ACC112 (cell line): ENCODE data around the gene SH3BGR.
"Not testable (repeated sequence)": the region's sequence is repeated elsewhere in the genome, so short reads cannot be mapped to it uniquely, and the experiment has no call there.

Experiments
- H2AFZ ChIP-seq: fragments of 200-600 bp; sonication (generic); one replicate; pipeline ENCODE4 v1.6.0; 2017; ENCODE audit warnings: antibody characterized with exemption, low read length; ENCODE audit not compliant: unreplicated experiment
- H3K27ac ChIP-seq: fragments of 200-600 bp; sonication (generic); 2 replicates; pipeline ENCODE4 v1.5.1; 2014; ENCODE audit warnings: low read depth, mild to moderate bottlenecking, antibody characterized with exemption, low read length, moderate library complexity
- H3K27me3 ChIP-seq: fragments of 200-600 bp; sonication (generic); 2 replicates; pipeline ENCODE4 v1.6.1; 2014; ENCODE audit warnings: mild to moderate bottlenecking, antibody characterized with exemption, low read length, moderate library complexity, mixed read lengths; ENCODE audit not compliant: insufficient read depth
- H3K36me3 ChIP-seq: fragments of 200-600 bp; sonication (generic); 2 replicates; pipeline ENCODE4 v1.6.1; 2016; ENCODE audit warnings: mild to moderate bottlenecking, antibody characterized with exemption, low read length, moderate library complexity, mixed read lengths; ENCODE audit not compliant: insufficient read depth
- H3K4me1 ChIP-seq: fragments of 200-600 bp; sonication (generic); one replicate; pipeline ENCODE4 v1.6.1; 2016; ENCODE audit warnings: low read length, mixed read lengths; ENCODE audit not compliant: insufficient read depth, unreplicated experiment, control insufficient read depth
- H3K4me3 ChIP-seq: fragments of 200-600 bp; sonication (generic); 2 replicates; pipeline ENCODE4 v1.5.1; 2014; ENCODE audit warnings: mild to moderate bottlenecking, low read depth, low read length
- H3K79me2 ChIP-seq: fragments of 200-600 bp; sonication (generic); one replicate; pipeline ENCODE4 v1.6.0; 2016; ENCODE audit warnings: low read length; ENCODE audit not compliant: control insufficient read depth, unreplicated experiment, insufficient read depth

The SH3BGR gene

DNA sequence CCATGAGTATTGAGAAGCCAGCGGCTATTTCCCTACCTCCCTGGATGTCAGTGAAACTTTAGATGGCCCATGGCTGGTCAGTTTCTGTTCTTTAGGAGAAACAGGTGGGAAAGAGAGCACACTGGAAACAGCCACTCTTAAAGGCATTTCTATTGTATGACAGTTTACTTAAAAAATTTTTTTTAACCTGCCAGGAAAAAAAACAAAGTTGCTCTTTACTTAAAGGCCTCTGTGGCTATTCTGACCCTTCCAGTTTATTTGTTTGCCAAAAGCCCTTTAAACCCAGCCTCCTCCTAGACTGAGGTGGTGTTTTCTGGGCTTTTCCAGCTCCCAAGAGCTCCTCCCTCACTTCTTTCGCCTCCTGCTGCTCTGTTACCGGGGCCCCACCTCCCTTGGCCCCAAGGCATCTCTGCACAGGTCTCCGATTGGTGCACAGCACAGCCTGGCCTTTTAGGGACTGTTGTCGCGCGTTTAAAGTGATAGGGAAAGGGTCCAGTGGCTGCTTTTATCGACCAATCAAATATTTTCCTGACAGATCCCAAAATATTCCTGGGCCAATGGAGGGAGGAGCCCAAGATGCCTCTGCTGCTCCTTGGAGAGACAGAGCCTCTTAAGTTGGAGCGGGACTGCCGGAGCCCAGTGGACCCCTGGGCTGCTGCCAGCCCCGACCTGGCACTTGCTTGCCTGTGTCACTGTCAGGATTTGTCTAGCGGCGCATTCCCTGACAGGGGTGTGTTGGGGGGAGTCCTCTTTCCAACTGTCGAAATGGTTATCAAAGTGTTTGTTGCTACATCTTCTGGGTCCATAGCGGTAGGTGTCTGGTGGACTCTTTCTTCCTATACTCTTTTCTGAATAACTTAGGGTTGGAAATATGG, at the start of gene SH3BGR:
TSS of gene SH3BGR (plus strand) at position 639 of the 875 bp plus-strand sequence. CDS start at position 766, 127 bp downstream.
- Histone ChIP-seq H2AFZ (no peak within 1 kb of the TSS), H3K27ac (no peak within 1 kb of the TSS), H3K4me1 (no peaks in the 10 kb centered on the region)

DNA sequence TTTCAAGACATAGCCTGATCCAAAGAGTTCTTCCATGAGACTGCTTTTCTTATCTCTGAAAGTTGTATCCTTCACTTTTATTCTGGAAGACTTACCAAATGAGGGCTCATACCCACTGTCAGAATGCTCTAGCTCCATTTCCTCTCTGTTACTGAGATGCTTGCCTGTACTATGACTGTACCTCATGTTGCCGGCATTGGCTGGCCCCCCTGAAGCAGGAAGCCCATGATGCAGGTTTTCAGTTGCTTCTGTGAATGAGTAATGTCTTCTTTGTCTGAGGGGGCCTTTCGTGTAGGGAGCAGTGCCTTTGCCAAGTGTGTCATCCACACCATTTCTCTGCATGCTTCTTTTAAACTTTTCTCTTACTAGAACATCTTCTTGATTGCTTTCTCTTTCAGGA, 45.7 kb upstream of the SH3BGR start:
- H3K27me3 ChIP-seq, result no peaks in the 10 kb centered on the region
- peaks cover 11% of the 10 kb centered on the region for H3K36me3 ChIP-seq
- H2AFZ ChIP-seq, result no peak overlapping the region

More for the DNA sequence above, at the start of gene SH3BGR:
- Histone ChIP-seq H3K27me3 (no peaks in the 10 kb centered on the region), H3K79me2 (no peaks in the 10 kb centered on the region), H3K4me3 (peak within 1 kb of the TSS; percentile 3; the same call in 1 of the 2 replicates), H3K36me3 (no peaks in the 10 kb centered on the region)

DNA sequence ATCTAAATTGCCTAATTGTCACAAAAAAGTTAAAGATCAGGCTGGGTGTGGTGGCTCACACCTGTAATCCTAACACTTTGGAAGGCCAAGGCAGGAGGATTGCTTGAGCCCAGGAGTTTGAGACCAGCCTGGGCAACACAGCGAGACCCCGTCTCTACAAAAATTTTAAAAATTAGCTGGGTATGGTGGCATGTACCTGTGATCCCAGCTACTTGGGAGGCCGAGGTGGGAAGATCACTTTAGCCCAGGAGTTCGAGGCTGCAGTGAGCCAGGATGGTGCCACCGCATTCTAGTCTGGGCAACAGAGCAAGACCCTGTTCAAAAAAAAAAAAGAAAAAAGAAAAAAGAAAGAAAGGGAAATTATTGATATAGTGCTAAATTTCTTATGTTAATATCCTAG, 32.6 kb upstream of the SH3BGR start:
- not testable (repeated sequence) for H3K27me3 ChIP-seq, H3K27ac ChIP-seq, H3K79me2 ChIP-seq, H3K4me3 ChIP-seq, H3K36me3 ChIP-seq, H2AFZ ChIP-seq, H3K4me1 ChIP-seq

More for the DNA sequence above, 45.7 kb upstream of the SH3BGR start:
- no peak overlapping the region for H3K4me3 ChIP-seq
- H3K27ac ChIP-seq, result no peak overlapping the region
- no peaks in the 10 kb centered on the region for H3K4me1 ChIP-seq
- H3K79me2 ChIP-seq, result no peaks in the 10 kb centered on the region

- H3K4me1 ChIP-seq, result no peaks in the 10 kb centered on the region
- no peaks in the 10 kb centered on the region for H3K36me3 ChIP-seq
- no peak overlapping the region for H2AFZ ChIP-seq
- H3K4me3 ChIP-seq, result no peak overlapping the region
- H3K27ac ChIP-seq, result no peak overlapping the region
- H3K27me3 ChIP-seq, result no peaks in the 10 kb centered on the region
- H3K79me2 ChIP-seq, result no peaks in the 10 kb centered on the region
Measured at GRCh38 chr21:39422527-39423241, 29.1 kb upstream of the SH3BGR start.

DNA sequence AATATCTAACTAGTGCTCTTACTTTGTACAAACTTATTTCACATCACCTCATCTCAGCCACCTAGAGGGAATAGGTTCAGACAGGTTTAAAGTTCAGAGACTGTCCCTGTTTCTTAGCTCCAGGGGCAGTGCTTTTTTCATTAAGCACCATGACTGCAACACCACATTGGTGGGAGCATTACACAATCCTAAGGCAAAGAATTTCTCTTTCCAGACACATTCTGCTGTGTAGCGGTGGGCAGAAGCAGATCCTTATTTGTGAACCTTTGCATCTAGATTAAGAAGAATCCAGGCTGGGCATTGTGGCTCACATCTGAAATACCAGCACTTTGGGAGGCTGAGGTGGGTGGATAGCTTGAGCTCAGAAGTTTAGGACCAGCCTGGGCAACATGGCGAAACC, 22.3 kb upstream of the SH3BGR start:
- H2AFZ ChIP-seq, result no peak overlapping the region
- H3K27me3 ChIP-seq, result no peaks in the 10 kb centered on the region
- no peaks in the 10 kb centered on the region for H3K36me3 ChIP-seq

GRCh38 chr21:39430016-39430415, 21.8 kb upstream of the SH3BGR start:
- Histone ChIP-seq H2AFZ (no peak overlapping the region), H3K27ac (no peak overlapping the region), H3K36me3 (no peaks in the 10 kb centered on the region), H3K4me1 (no peaks in the 10 kb centered on the region), H3K27me3 (no peaks in the 10 kb centered on the region), H3K79me2 (no peaks in the 10 kb centered on the region), H3K4me3 (no peak overlapping the region)

More for the DNA sequence above, 22.3 kb upstream of the SH3BGR start:
- Histone ChIP-seq H3K27ac (no peak overlapping the region), H3K4me3 (no peak overlapping the region), H3K4me1 (no peaks in the 10 kb centered on the region), H3K79me2 (no peaks in the 10 kb centered on the region)

- H3K79me2 ChIP-seq, result no peaks in the 10 kb centered on the region
- H3K27me3 ChIP-seq, result no peaks in the 10 kb centered on the region
- H3K4me1 ChIP-seq, result no peaks in the 10 kb centered on the region
- H3K27ac ChIP-seq, result no peak overlapping the region
- H3K36me3 ChIP-seq, result no peaks in the 10 kb centered on the region
- H2AFZ ChIP-seq, result no peak overlapping the region
- H3K4me3 ChIP-seq, result no peak overlapping the region
Measured at GRCh38 chr21:39430457-39430856, 21.3 kb upstream of the SH3BGR start.

DNA sequence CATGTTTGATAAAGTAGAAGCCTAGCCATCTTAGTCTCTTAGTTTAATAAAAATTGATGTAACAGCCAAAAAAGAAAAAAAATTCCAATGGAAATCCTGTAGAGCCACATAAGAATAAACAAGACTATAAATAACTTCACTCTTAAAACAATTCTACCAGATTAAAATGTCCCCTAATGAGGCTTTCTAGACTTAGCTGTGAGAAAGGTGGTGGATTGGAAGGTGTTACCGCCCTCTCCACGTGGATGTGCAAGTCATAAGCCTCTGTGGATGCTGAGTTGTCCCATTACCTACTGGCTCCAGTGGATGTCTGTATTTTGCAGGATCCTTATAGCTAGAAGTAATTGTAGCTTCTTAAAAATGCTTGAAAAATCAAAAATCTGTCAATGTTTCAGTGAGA, 20.8 kb upstream of the SH3BGR start:
- H3K4me1 ChIP-seq, result no peaks in the 10 kb centered on the region
- no peaks in the 10 kb centered on the region for H3K79me2 ChIP-seq
- H2AFZ ChIP-seq, result peak overlapping the region; percentile 22
- no peaks in the 10 kb centered on the region for H3K36me3 ChIP-seq
- H3K27ac ChIP-seq, result no peak overlapping the region
- H3K27me3 ChIP-seq, result no peaks in the 10 kb centered on the region
- H3K4me3 ChIP-seq, result no peak overlapping the region

GRCh38 chr21:39434950-39435349, 16.8 kb upstream of the SH3BGR start:
- H3K4me3 ChIP-seq, result no peak overlapping the region
- H3K27ac ChIP-seq, result no peak overlapping the region
- no peaks in the 10 kb centered on the region for H3K79me2 ChIP-seq
- no peaks in the 10 kb centered on the region for H3K27me3 ChIP-seq
- H3K36me3 ChIP-seq, result no peaks in the 10 kb centered on the region
- no peaks in the 10 kb centered on the region for H3K4me1 ChIP-seq
- no peak overlapping the region for H2AFZ ChIP-seq

DNA sequence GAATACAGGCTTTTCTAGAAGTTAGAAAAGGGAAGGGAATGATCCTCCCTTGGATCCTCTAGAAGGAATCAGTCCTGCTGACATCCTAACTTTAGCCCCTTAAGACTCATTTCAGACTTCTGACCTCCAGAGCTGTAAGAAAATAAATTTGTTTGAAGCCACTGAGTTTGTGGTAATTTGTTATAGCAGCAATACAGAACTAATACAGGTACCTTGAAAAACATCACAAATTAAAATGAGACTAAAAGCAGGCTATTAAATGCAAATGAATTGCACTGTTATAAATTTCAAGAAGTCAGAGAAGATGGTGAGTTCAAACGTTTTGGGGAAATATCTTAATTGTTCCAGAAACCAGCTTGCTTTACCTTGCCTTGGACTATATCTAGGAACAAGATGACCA, 12.5 kb upstream of the SH3BGR start:
- H3K36me3 ChIP-seq, result no peaks in the 10 kb centered on the region
- no peak overlapping the region for H2AFZ ChIP-seq

More for the DNA sequence above, 12.5 kb upstream of the SH3BGR start:
- Histone ChIP-seq H3K4me1 (no peaks in the 10 kb centered on the region), H3K79me2 (no peaks in the 10 kb centered on the region), H3K4me3 (no peak overlapping the region), H3K27ac (no peak overlapping the region), H3K27me3 (no peaks in the 10 kb centered on the region)
